Measurements from ENCODE around the gene GNA14.

GNA14 gene

GRCh38 chr9:77402286-77402685 lies 245.8 kb downstream of the GNA14 start:
- DNase-seq (ENCODE audit: low read depth): peak; percentile 14

GRCh38 chr9:77399964-77400363 lies 248.2 kb downstream of the GNA14 start:
- DNase-seq (ENCODE audit: low read depth): no peak

GRCh38 chr9:77398581-77398980 lies 249.5 kb downstream of the GNA14 start:
- peak; percentile 19 for DNase-seq (ENCODE audit: low read depth)

- no peak for DNase-seq (ENCODE audit: low read depth)
Observed at GRCh38 chr9:77392328-77392727, 255.8 kb downstream of the GNA14 start.

GRCh38 chr9:77391834-77392233 lies 256.3 kb downstream of the GNA14 start:
- DNase-seq (ENCODE audit: low read depth): no peak

GRCh38 chr9:77386187-77386586 lies 261.9 kb downstream of the GNA14 start:
- peak; percentile 28 for DNase-seq (ENCODE audit: low read depth)

GRCh38 chr9:77384406-77384805 lies 263.7 kb downstream of the GNA14 start:
- DNase-seq (ENCODE audit: low read depth): peak; percentile 81

GRCh38 chr9:77375956-77376532 lies 272.1 kb downstream of the GNA14 start:
- no peak for DNase-seq (ENCODE audit: low read depth)

GRCh38 chr9:77374266-77374665 lies 273.9 kb downstream of the GNA14 start:
- DNase-seq (ENCODE audit: low read depth): peak; percentile 54

All from ELR (cell line).